Measurements from ENCODE around the gene TAOK3.
"Not testable (repeated sequence)": the region's sequence is repeated elsewhere in the genome, so short reads cannot be mapped to it uniquely, and the experiment has no call there.

Gene TAOK3

GRCh38 chr12:118337194-118337838 lies 35.4 kb downstream of the TAOK3 start:
- DNase-seq (ENCODE audit: low read depth in 2 of 2), result no peak

GRCh38 chr12:118336123-118336522 lies 36.6 kb downstream of the TAOK3 start:
- DNase-seq (ENCODE audit: low read depth in 2 of 2), result no peak

- DNase-seq (ENCODE audit: low read depth in 2 of 2), result no peak
Observed at GRCh38 chr12:118334939-118335567, 37.7 kb downstream of the TAOK3 start.

- no peak for DNase-seq (ENCODE audit: low read depth in 2 of 2)
Observed at GRCh38 chr12:118334241-118334640, 38.5 kb downstream of the TAOK3 start.

DNA sequence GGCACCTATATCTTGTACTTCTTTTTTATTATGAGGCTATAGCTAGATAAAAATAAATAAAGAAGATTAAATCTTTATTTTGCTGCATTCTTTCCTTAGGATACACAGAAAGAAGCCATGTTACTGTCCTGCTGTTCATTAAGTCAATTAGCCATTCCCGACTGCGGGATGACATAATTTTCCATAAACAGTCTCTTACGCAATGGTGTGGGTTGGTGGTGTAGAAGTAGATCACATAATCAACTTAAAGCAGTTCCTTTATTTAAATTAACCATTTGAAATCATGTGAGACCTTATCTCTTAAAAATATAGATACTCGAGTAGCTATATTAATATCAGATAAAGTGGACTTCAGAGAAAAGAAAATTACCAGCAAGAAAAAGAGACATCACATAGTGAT lies 40.2 kb downstream of the TAOK3 start:
- DNase-seq (ENCODE audit: low read depth in 2 of 2), result no peak

DNA sequence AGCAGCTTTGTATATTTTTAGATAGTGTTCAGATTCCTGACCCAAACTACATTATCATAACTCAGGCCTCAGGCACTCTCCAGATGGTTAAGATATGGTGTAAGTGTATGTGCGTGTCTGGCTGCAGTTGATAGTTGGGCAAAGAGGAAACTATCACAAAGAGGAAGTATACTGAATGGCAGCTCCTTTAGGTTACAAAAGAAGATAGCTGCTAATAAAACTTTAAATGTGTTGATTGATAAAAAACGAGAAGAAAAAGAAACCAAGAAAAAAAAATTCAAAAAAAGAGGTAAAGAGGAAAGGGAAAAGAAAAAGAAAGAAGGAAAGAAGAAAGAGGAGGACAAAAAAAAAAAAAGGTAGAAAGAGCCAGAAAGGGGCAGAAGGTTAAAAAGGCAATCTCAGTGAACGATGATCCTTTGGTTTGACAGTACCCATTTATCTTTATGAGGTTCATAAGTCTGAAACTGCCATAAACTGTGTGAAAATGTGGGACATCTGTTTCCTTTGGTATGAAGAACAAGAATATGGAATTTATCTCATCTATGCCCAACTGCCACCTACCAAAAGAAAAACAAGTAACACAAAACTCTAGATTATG lies 42.2 kb downstream of the TAOK3 start:
- DNase-seq (ENCODE audit: low read depth in 2 of 2), result no peak

GRCh38 chr12:118328486-118329330 lies 44.0 kb downstream of the TAOK3 start:
- no peak for DNase-seq (ENCODE audit: low read depth in 2 of 2)

GRCh38 chr12:118327391-118327790 lies 45.3 kb downstream of the TAOK3 start:
- DNase-seq (ENCODE audit: low read depth in 2 of 2), result no peak

DNA sequence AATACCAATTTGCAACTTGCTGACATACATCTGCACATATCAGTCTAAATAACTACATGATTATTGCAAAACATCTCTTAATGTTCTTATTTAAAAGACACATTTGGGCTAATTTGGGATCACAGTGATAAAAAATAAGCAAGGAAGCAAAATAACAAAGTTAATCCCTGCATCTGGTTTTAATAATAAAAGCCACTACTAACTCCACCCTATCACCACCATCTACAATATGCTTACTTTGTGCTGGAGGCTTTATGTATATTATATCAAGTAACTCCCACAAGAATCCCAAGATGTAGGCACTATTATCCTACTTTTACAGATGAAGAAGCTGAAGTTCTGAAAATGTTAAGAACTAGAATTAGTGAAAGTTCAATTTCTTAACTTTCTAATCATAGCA lies 45.7 kb downstream of the TAOK3 start:
- no peak for DNase-seq (ENCODE audit: low read depth in 2 of 2)

DNA sequence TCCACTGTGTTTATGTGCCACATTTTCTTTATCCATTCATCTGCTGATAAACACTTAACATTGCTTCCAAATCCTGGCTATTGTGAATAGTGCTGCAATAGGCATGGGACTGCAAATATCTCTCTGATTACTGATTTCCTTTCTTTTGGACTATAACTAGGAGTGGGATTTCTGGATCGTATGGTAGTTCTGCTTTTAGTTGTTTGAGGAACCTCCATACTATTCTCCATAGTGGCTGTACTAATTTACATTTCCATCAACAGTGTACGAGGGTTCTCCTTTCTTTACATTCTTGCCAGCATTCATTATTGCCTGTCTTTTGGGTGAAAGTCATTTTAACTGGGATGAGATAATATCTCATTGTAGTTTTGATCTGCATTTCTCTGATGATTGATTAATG lies 47.6 kb downstream of the TAOK3 start:
- no peak for DNase-seq (ENCODE audit: low read depth in 2 of 2)

DNA sequence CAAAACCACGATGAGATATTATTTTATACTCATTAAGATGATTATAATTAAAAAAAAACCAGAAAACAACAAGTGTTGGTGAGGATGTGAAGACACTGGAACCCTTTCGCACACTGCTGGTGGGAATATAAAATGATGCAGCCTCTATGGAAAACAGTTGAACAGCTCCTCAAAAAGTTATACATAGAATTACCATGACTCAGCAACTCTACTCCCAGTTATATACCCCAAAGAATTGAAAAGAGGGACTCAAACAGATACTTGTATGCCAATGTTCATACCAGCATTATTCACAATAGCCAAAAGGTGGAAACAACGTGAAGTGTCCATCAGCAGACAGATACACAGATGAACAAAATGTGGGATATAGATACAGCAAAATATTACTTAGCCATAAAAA lies 53.1 kb downstream of the TAOK3 start:
- DNase-seq (ENCODE audit: low read depth in 2 of 2), result no peak

- no peak for DNase-seq (ENCODE audit: low read depth in 2 of 2)
Observed at GRCh38 chr12:118318744-118319143, 54.0 kb downstream of the TAOK3 start.

DNA sequence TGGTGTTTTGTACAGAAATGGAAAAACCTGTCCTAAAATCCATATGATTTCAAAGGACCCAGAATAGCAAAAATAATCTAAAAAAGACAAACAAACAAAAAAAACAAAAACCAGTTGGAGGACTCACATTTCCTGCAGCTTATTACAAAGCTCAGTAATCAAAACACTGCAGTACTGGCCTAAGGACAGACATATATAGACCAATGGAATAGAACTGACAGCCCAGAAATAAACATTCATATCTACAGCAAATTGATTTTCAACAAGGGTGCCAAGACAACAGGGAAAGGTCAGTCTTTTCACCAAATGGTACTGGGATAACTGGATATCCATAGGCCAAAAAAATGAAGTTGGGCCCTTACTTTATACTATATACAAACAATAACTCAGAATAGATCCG lies 55.0 kb downstream of the TAOK3 start:
- DNase-seq (ENCODE audit: low read depth in 2 of 2), result no peak

GRCh38 chr12:118315821-118316220 lies 56.9 kb downstream of the TAOK3 start:
- DNase-seq (ENCODE audit: low read depth in 2 of 2), result no peak

- DNase-seq (ENCODE audit: low read depth in 2 of 2), result no peak
Observed at GRCh38 chr12:118312578-118312977, 60.1 kb downstream of the TAOK3 start.

DNA sequence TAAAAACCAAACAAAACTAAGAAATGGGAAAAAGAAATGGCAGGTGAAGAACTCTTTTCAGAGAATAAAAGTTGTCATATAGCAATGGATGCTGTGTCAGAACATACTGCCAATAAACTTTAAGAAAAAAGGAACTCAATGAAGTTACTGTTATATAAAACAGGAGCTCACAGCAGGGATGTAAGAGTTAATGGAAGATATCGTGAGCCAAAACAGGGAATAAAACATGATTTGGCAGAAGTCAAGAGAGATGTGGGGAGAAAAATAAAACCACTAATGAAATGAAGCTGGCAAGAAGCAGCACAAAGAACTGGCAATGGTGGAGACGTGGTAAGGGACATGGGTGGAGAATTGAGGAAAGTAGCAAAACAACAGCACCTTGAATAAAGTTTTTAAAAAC lies 61.0 kb downstream of the TAOK3 start:
- no peak for DNase-seq (ENCODE audit: low read depth in 2 of 2)

GRCh38 chr12:118310320-118310719 lies 62.4 kb downstream of the TAOK3 start:
- DNase-seq (ENCODE audit: low read depth in 2 of 2), result no peak

DNA sequence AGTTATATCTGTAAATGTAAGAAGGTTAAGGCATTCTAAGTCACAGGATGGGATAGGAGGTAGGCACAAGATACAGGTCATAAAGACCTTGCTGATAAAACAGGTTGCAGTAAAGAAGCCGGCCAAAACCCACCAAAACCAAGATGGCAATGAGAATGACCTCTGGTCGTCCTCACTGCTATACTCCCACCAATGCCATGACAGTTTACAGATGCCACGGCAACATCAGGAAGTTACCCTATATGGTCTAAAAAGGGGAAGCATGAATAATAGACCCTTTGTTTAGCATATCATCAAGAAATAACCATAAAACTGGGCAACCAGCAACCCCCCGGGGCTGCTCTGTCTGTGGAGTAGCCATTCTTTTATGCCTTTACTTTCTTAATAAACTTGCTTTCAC lies 64.7 kb downstream of the TAOK3 start:
- DNase-seq (ENCODE audit: low read depth in 2 of 2), result not testable (repeated sequence)

DNA sequence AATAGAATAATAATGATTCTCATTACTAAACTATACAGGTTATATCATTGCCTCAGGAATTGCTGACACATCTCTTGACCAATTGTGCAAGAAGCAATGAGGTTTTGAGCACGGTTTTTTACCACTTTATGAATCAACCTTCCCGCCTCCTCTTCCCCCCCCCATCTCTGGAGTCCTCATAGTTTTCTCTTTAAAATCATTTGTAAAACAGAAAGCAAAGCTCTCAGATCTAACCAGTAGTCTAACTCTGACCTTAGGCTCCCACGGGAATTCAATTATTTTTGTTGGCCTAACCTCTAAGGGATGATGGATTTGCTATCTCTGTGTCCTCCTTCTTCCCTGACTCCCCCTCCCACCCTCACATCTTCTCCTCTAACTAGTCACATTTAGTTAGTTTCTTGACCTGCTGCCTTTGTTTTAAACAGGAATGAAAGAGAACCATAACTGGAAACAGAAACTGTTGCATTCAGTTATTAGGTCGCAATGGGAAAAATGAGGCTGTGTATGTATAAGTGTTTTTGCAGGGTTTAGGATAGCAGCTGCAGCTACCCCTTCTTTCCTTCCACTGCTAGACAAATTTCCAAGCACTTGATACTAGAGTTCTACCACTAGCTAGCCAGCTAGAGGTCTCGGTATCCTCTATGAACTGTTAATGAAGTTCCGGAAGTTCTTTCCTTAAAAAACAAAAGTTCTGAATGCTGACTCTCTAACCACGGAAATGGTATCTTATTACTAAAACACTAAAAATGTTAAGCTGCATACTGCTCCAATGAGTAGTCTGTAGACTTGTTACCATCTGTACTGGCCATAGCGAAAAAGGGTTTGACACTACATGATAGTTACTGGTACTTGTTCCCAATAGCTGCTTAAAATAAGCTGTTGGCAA lies 65.4 kb downstream of the TAOK3 start:
- DNase-seq (ENCODE audit: low read depth in 2 of 2), result peak; percentile 17 to 20

GRCh38 chr12:118304093-118304492 lies 68.6 kb downstream of the TAOK3 start:
- no peak for DNase-seq (ENCODE audit: low read depth in 2 of 2)

- no peak for DNase-seq (ENCODE audit: low read depth in 2 of 2)
Observed at GRCh38 chr12:118302053-118302452, 70.7 kb downstream of the TAOK3 start.
